SK-N-SH treated with all-trans-retinoic acid at 6 μM for 48 hours (cell line): ENCODE measurements around the gene ADAM22.

ENCODE experiments used
- ATAC-seq: fragments of 200-7000 bp; cut with Tn5 transposase; 3 replicates; pipeline ENCODE4 v1.9.1; 2020; ENCODE audit warnings: mild to moderate bottlenecking, moderate library complexity
- ARNTL ChIP-seq: fragments of 450-650 bp; formaldehyde crosslinking; IDR thresholded peaks from 2 replicates; pipeline ENCODE4 v1.5.0; 2020; ENCODE audit warnings: low read depth, mild to moderate bottlenecking, moderate library complexity, borderline replicate concordance
- BACH2 ChIP-seq: fragments of 250-450 bp; sonication (Bioruptor Pico); IDR thresholded peaks from 2 replicates; pipeline ENCODE4 v1.9.0; 2021; ENCODE audit warnings: mild to moderate bottlenecking, borderline replicate concordance
- CSDC2 ChIP-seq: fragments of 250-450 bp; sonication (Bioruptor Pico); IDR thresholded peaks from 2 replicates; pipeline ENCODE4 v1.5.0; 2020; ENCODE audit warnings: mild to moderate bottlenecking, moderate library complexity
- ESRRG ChIP-seq: fragments of 250-450 bp; sonication (Bioruptor Pico); IDR thresholded peaks from 2 replicates; pipeline ENCODE4 v1.6.1; 2021; ENCODE audit warnings: mild to moderate bottlenecking
- ISL1 ChIP-seq: fragments of 250-450 bp; sonication (Bioruptor Pico); IDR thresholded peaks from 2 replicates; pipeline ENCODE4 v2.1.2; 2022; ENCODE audit warnings: mild to moderate bottlenecking, moderate library complexity
- OSR1 ChIP-seq: fragments of 250-450 bp; sonication (Bioruptor Pico); IDR thresholded peaks from 2 replicates; pipeline ENCODE4 v1.8.0; 2022; ENCODE audit warnings: moderate library complexity, mild to moderate bottlenecking, inconsistent platforms
- PPARA ChIP-seq: fragments of 250-450 bp; sonication (Bioruptor Pico); IDR thresholded peaks from 2 replicates; pipeline ENCODE4 v1.5.0; 2020; ENCODE audit warnings: mild to moderate bottlenecking, borderline replicate concordance
- RARB ChIP-seq: fragments of 250-450 bp; sonication (Bioruptor Pico); IDR thresholded peaks from 2 replicates; pipeline ENCODE4 v1.8.0; 2021; ENCODE audit warnings: mild to moderate bottlenecking, moderate library complexity
- SNAI2 ChIP-seq: fragments of 250-450 bp; sonication (Bioruptor Pico); IDR thresholded peaks from 2 replicates; pipeline ENCODE4 v1.5.0; 2020; ENCODE audit warnings: mild to moderate bottlenecking, moderate library complexity
- TCF4 ChIP-seq: fragments of 250-450 bp; sonication (Bioruptor Pico); IDR thresholded peaks from 2 replicates; pipeline ENCODE4 v1.8.0; 2021; ENCODE audit warnings: mild to moderate bottlenecking, moderate library complexity, borderline replicate concordance
- TOX ChIP-seq: fragments of 250-450 bp; sonication (Bioruptor Pico); IDR thresholded peaks from 2 replicates; pipeline ENCODE4 v1.8.0; 2021; ENCODE audit warnings: mild to moderate bottlenecking, moderate library complexity, borderline replicate concordance
- ZC3H10 ChIP-seq: fragments of 250-450 bp; sonication (Bioruptor Pico); IDR thresholded peaks from 2 replicates; pipeline ENCODE4 v1.5.1; 2021; ENCODE audit warnings: mild to moderate bottlenecking, moderate library complexity
- ZFP3 ChIP-seq: fragments of 250-450 bp; sonication (Bioruptor Pico); IDR thresholded peaks from 2 replicates; pipeline ENCODE4 v1.5.0; 2020; ENCODE audit warnings: mild to moderate bottlenecking, moderate library complexity
- ZFP30 ChIP-seq: fragments of 450-650 bp; formaldehyde crosslinking; IDR thresholded peaks from 2 replicates; pipeline ENCODE4 v1.5.0; 2022; ENCODE audit warnings: mild to moderate bottlenecking, moderate library complexity
- ZNF565 ChIP-seq: fragments of 450-650 bp; formaldehyde crosslinking; conservative IDR thresholded peaks from 2 replicates; pipeline ENCODE4 v1.5.0; 2020; ENCODE audit warnings: low read depth, mild to moderate bottlenecking, moderate library complexity
- ZNF70 ChIP-seq: fragments of 450-650 bp; formaldehyde crosslinking; IDR thresholded peaks from 2 replicates; pipeline ENCODE4 v1.5.0; 2020; ENCODE audit warnings: mild to moderate bottlenecking, moderate library complexity
- ZNF8 ChIP-seq: fragments of 450-650 bp; formaldehyde crosslinking; IDR thresholded peaks from 2 replicates; pipeline ENCODE4 v1.5.0; 2020; ENCODE audit warnings: mild to moderate bottlenecking, moderate library complexity
- TF ChIP-seq, protein P1 (sequence below): fragments of 250-450 bp; sonication (Bioruptor Pico); IDR thresholded peaks from 2 replicates; pipeline ENCODE4 v1.8.0; 2020; ENCODE audit warnings: mild to moderate bottlenecking, moderate library complexity, borderline replicate concordance
- TF ChIP-seq, protein P2 (sequence below): fragments of 250-450 bp; sonication (Bioruptor Pico); IDR thresholded peaks from 2 replicates; pipeline ENCODE4 v1.5.1; 2021; ENCODE audit warnings: mild to moderate bottlenecking, moderate library complexity
- TF ChIP-seq, protein P3 (sequence below): fragments of 250-450 bp; sonication (Bioruptor Pico); IDR thresholded peaks from 2 replicates; pipeline ENCODE4 v1.5.0; 2020; ENCODE audit warnings: mild to moderate bottlenecking, moderate library complexity
- TF ChIP-seq, protein P4 (sequence below): fragments of 250-450 bp; sonication (Bioruptor Pico); IDR thresholded peaks from 2 replicates; pipeline ENCODE4 v1.5.1; 2020; ENCODE audit warnings: low read depth, mild to moderate bottlenecking, moderate library complexity

ADAM22 gene

DNA sequence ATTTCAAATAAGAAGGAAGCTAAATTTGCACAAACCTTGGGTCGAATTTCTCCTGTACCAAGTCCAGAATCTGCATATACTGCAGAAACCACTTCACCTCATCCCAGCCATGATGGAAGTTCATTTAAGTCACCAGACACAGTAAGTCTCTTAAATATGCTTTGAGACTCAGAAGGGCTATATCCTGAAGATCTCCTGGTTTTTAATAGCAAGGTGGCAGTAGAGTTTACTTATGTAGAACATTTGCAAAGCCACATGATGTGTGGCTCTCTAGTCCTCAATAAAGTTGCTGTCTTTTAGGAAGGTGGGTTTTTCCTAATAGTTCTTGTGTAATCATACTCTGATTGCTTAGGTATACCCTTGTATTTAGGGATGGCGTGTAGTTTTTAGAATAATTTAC, 49.0 kb upstream of the ADAM22 start (continued):
- no peak for TF ChIP-seq TOX
- TF ChIP-seq, protein P1, sequence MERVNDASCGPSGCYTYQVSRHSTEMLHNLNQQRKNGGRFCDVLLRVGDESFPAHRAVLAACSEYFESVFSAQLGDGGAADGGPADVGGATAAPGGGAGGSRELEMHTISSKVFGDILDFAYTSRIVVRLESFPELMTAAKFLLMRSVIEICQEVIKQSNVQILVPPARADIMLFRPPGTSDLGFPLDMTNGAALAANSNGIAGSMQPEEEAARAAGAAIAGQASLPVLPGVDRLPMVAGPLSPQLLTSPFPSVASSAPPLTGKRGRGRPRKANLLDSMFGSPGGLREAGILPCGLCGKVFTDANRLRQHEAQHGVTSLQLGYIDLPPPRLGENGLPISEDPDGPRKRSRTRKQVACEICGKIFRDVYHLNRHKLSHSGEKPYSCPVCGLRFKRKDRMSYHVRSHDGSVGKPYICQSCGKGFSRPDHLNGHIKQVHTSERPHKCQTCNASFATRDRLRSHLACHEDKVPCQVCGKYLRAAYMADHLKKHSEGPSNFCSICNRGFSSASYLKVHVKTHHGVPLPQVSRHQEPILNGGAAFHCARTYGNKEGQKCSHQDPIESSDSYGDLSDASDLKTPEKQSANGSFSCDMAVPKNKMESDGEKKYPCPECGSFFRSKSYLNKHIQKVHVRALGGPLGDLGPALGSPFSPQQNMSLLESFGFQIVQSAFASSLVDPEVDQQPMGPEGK (CRISPR knock-in tag) = no peak
- TF ChIP-seq ARNTL (CRISPR knock-in tag) = no peak
- TF ChIP-seq ESRRG (CRISPR knock-in tag) = no peak
- no peak for TF ChIP-seq ISL1 (CRISPR knock-in tag)
- TF ChIP-seq ZFP30 (CRISPR knock-in tag) = no peak
- TF ChIP-seq TCF4 (CRISPR knock-in tag) = no peak
- TF ChIP-seq BACH2 (CRISPR knock-in tag) = no peak

DNA sequence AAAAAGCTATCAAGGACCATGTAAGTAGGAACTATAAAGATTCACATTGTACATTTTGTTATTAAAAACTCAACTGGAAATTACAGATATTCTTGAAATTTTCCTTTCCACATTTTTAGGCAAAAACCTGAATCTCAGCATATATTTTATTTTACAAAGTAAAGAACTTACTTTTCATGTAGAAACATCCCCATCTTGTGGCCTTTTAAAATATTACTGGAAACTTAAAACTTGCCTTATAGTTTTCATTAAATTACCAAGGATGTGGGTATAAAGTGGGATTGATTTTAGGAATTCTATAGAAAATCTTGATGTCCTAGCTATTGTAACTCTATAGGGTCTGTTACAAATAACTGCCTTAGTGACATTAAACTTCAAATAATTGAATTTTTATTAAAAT, 47.2 kb upstream of the ADAM22 start:
- TF ChIP-seq ZNF70 (CRISPR knock-in tag) = no peak
- no peak for TF ChIP-seq ZFP30 (CRISPR knock-in tag)
- TF ChIP-seq, protein P2, sequence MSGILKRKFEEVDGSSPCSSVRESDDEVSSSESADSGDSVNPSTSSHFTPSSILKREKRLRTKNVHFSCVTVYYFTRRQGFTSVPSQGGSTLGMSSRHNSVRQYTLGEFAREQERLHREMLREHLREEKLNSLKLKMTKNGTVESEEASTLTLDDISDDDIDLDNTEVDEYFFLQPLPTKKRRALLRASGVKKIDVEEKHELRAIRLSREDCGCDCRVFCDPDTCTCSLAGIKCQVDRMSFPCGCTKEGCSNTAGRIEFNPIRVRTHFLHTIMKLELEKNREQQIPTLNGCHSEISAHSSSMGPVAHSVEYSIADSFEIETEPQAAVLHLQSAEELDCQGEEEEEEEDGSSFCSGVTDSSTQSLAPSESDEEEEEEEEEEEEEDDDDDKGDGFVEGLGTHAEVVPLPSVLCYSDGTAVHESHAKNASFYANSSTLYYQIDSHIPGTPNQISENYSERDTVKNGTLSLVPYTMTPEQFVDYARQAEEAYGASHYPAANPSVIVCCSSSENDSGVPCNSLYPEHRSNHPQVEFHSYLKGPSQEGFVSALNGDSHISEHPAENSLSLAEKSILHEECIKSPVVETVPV (CRISPR knock-in tag) = no peak
- peak; percentile 65; the same call in 2 of the 3 replicates for ATAC-seq

DNA sequence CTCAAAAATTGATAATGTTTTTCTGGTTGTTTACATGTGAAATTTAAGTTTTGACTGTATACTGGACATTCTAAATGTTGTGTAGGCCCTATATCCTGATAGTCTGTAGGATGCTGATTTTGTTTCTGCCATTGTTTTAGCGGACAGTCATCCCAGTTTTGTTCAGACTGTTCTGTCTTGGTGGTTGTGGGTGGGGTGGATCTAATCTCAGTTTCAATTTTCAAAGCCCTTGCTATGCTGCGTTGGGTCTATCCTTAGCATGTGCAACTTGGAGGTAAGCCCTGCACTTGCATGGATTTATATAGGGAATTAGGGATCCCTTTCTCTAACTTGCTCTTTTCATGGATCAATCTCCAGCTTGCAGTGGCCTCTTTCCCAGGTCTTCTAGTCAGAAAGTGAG, 38.7 kb upstream of the ADAM22 start:
- TF ChIP-seq, protein P3, sequence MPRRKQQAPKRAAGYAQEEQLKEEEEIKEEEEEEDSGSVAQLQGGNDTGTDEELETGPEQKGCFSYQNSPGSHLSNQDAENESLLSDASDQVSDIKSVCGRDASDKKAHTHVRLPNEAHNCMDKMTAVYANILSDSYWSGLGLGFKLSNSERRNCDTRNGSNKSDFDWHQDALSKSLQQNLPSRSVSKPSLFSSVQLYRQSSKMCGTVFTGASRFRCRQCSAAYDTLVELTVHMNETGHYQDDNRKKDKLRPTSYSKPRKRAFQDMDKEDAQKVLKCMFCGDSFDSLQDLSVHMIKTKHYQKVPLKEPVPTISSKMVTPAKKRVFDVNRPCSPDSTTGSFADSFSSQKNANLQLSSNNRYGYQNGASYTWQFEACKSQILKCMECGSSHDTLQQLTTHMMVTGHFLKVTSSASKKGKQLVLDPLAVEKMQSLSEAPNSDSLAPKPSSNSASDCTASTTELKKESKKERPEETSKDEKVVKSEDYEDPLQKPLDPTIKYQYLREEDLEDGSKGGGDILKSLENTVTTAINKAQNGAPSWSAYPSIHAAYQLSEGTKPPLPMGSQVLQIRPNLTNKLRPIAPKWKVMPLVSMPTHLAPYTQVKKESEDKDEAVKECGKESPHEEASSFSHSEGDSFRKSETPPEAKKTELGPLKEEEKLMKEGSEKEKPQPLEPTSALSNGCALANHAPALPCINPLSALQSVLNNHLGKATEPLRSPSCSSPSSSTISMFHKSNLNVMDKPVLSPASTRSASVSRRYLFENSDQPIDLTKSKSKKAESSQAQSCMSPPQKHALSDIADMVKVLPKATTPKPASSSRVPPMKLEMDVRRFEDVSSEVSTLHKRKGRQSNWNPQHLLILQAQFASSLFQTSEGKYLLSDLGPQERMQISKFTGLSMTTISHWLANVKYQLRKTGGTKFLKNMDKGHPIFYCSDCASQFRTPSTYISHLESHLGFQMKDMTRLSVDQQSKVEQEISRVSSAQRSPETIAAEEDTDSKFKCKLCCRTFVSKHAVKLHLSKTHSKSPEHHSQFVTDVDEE (CRISPR knock-in tag) = no peak
- TF ChIP-seq ARNTL (CRISPR knock-in tag) (no peak), ZFP3 (CRISPR knock-in tag) (no peak), ZNF8 (CRISPR knock-in tag) (no peak), PPARA (CRISPR knock-in tag) (no peak), TOX (no peak), RARB (CRISPR knock-in tag) (no peak), ESRRG (CRISPR knock-in tag) (no peak), ZNF565 (CRISPR knock-in tag) (no peak)
- TF ChIP-seq, protein P4, sequence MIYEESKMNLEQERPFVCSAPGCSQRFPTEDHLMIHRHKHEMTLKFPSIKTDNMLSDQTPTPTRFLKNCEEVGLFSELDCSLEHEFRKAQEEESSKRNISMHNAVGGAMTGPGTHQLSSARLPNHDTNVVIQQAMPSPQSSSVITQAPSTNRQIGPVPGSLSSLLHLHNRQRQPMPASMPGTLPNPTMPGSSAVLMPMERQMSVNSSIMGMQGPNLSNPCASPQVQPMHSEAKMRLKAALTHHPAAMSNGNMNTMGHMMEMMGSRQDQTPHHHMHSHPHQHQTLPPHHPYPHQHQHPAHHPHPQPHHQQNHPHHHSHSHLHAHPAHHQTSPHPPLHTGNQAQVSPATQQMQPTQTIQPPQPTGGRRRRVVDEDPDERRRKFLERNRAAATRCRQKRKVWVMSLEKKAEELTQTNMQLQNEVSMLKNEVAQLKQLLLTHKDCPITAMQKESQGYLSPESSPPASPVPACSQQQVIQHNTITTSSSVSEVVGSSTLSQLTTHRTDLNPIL (CRISPR knock-in tag) = no peak
- TF ChIP-seq, all 23 proteins: peak for 0
- ATAC-seq = no peak

DNA sequence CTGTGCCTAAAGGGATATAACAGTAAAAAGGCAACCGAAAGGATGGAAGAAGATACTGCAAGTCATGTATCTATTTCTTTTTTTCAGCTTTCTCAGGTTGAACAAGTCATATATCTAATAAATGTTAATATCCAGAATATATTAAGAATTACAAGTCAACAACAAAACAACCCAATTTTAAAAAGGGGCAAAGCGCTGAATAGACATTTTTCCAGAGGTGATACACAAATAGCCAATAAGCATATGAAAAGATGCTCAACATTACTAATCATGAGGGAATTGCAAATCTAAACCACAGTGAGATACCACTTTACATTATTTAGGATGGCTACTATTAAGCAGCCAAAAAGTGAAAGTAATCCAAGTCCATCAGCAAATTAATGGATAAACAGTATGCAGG, 34.8 kb upstream of the ADAM22 start:
- TF ChIP-seq OSR1 (CRISPR knock-in tag) = no peak
- TF ChIP-seq ZFP3 (CRISPR knock-in tag) = no peak
- TF ChIP-seq TCF4 (CRISPR knock-in tag) = no peak
- TF ChIP-seq ESRRG (CRISPR knock-in tag) = no peak
- TF ChIP-seq ISL1 (CRISPR knock-in tag) = no peak
- TF ChIP-seq SNAI2 = no peak
- TF ChIP-seq, protein P3 (CRISPR knock-in tag) = no peak
- TF ChIP-seq, protein P1 (CRISPR knock-in tag) = no peak
- TF ChIP-seq ZNF565 (CRISPR knock-in tag) = no peak
- no peak for TF ChIP-seq BACH2 (CRISPR knock-in tag)
- TF ChIP-seq ARNTL (CRISPR knock-in tag) = no peak
- TF ChIP-seq RARB (CRISPR knock-in tag) = no peak
- no peak for TF ChIP-seq CSDC2 (CRISPR knock-in tag)
- TF ChIP-seq TOX = no peak
- TF ChIP-seq ZC3H10 (CRISPR knock-in tag) = no peak
- no peak for ATAC-seq
